ENCODE results near the gene OPCML.

Gene OPCML

DNA sequence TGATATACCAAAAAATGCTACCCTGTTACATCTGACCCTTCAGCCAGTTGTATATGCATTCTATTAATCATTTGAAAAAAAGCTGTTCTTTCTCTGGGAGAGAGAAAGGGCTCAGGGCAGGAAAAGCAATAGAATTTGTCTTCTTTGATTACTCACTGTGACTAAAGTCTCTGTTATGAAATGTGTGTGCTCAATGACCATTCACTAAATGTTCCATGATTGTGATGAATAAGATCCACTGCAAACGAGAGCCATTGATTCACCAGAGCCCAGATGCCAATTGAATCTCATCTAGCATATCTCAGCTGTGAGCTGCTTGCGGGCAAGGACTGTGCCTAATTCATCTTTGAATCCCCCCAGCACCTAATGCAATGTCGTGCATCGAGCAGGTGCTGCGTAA is 184.3 kb downstream of the OPCML start:
- DNase-seq, result no peak

DNA sequence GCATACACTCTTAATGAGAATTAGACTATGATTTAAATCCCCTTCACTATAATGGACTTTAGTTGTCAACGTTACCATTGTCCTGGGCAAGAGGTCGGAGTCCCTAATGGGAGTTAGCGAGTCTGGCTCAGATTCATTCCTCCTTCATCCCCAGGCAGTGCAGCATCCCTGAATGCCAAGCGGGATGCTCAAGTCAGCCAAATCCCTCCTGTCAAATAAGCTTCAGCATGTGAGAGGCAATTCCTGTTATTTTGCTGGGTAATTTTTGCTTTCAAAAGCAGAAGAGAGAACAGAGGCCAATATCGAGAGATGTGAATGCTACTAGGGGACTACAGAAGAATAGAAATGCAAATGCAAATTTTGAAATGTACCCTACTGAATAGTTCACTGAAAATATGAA is 186.2 kb downstream of the OPCML start:
- no peak for DNase-seq

DNA sequence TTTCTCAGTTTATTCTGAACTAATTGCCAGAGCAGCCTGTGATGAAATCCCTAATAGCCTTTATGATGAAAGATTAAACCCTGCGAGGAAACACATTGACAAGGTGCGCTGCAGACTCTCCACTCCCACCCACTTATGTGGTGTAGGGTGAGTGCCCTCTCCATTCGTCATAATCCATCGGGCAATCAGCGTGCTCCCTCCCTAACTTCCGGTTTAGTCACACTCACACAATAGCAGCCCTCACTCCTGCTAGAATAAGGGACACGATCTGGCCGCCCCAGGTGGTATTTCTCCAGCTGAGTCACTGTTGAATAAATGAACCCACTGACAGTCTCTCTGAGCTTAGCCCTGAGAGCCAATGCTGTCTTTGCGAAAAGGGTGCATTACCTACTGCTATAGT is 188.3 kb downstream of the OPCML start:
- DNase-seq, result no peak

DNA sequence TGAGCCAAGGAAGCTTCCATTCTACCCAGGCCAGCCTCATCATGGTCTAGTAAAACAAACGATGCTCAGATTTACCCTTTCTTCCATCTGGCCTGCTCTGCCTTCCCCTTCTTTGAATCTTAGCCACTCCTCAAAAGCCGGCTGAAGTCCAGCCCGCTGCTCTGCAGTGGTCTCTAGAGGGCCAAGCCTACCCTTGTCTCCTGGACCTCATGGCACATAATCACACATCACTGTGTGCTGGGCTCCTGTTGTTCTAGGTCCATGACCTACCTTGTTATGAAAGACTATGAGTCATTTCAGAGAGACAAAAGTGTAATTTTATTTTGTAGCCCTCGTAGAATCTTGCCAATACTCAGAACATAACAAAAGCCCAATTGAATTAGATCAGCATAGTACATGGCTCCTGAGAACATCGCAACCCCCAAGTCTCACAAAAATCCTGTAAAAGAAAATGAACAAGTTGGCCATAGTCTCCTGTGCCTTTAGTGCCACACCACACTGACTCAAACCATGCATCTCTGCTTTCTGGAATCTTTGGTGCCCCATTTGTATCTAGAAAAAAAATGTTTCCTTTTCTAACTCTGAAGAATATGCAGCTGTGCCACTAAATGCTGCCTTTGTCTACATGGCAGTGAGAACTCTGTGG is 192.7 kb downstream of the OPCML start:
- DNase-seq, result no peak

DNA sequence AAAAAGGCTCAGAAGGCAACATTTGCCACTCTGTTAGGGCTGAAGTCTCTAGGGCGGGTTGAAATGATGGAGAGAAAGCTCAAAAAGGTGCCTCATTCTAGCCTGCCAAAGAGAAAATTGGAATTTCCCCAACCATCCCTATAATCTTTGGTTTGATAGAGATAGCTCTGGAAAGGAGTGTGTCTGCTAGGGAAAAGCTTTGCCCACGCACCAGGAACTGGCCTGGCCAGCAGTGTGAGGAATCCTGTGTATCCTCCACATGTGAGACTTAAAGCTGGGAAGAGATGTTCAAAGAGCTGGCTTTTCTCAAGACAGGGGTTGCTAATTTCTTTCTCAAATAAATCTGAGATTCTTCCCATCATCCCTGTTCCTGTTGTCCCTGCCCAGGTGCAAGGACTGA is 193.7 kb downstream of the OPCML start:
- DNase-seq, result no peak

DNA sequence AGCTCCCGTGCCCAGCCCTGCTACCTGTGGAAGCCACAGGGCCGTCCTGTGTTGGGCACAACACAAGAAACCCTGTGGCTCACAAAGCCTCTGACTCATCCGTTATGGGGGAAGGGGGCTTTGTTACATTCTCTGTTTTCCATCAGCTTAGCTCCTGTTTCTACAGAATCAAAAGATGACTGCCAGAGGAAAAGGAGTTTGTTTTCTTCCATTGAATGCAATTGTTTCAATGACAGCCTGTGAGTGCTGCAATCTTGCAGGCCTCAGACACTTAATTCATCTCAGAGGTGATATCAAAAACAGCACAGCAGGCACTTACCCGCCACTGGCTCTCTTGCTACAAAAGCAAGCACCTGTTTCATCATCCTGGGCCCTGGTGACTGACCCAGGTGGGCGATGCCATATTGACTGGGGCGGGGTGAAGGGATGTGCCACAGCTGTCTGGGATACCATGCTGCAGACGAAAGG is 194.3 kb downstream of the OPCML start:
- DNase-seq, result no peak

DNA sequence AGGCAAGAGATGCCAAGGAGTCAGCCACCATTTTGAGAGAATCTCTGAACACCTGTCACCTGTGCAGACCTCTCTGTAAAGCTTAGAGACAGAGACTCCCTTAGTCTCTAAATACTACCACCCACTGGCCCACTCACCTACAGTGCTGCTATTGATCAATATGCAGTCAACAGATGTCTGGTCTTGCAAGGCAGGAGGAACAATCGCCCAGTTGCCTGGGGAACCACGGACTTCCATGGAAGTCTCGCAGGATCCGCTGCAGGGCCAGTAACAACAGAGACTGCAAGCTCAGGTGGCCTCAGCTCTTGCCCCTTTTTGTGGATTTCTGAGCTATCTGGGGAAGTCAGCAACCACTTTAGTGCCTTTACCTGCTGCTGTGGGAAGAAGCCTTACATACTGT is 195.1 kb downstream of the OPCML start:
- no peak for DNase-seq

DNA sequence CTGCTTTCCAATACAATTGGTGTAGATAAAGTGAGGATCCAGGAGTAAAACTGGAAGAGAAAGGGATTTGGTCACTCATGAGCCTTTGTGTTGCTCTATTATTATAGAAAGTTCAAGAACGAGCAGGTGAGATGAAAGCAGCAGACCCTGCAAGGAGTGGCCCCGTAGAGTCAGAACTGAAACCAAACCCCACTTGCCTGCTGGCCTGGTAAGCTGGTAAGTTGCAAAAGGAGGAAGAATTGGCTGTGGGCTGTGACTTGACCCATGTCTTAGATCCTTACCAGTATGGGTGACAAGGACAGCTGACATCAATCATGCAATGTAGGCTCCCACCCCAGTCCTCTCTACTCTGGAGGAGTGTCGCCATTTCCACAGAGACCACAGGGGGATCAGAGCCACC is 201.3 kb downstream of the OPCML start:
- no peak for DNase-seq

DNA sequence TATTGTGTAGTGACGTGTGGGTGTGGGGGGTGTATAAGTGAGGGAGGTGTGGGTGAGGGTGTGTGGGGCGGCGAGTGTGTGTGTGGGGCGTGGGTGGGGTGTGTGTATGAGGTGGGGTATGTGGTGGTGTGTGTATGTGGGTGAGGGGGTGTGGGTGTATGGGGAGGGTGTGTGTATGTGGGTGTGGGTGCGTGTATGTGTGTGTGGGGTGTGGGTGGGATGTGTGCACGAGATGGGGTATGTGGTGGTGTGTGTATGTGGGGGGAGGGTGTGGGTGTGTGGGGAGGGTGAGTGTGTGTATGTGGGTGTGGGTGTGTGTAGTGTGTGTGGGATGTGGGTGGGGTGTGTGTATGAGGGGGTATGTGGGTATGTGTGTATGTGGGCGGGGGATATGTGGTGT is 205.5 kb downstream of the OPCML start:
- DNase-seq, result no peak

DNA sequence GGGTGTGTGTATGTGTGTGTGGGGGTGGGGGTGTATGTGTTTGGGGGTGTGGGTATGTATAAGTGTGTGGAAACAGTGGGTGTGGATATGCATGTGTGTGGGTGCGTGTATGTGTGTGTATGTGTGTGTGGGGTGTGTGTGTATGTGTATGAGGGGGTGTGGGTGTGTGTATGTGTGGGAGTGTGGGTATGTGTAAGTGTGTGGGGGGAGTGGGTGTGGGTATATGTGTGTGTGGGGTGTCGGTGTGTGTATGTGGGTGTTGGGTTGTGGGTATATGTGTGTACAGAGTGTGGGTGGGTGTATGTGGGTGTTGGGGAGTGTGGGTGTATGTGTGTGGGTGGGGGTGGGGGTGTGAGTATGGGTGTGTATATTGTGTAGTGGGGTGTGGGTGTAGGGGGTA is 206.0 kb downstream of the OPCML start:
- DNase-seq, result no peak

DNA sequence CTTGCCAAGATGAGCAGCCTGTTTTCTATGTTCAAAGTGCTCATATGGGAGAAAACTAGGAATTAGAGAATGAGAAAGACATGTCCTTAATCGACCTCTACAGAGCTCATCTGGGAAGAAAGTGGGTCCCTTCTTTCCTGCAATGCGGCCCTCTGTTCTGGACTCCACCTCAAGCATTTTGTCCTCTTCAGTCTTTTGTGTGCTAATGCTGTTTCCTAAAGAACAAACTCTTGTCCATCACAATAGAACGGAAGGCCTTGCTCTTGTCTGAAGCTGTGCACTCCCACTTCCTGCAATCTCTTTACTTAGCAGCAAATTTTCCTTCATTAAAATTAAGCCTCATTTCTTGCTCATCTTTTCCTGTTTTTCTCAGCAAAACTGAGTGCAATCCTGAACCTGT is 206.6 kb downstream of the OPCML start:
- DNase-seq, result no peak

DNA sequence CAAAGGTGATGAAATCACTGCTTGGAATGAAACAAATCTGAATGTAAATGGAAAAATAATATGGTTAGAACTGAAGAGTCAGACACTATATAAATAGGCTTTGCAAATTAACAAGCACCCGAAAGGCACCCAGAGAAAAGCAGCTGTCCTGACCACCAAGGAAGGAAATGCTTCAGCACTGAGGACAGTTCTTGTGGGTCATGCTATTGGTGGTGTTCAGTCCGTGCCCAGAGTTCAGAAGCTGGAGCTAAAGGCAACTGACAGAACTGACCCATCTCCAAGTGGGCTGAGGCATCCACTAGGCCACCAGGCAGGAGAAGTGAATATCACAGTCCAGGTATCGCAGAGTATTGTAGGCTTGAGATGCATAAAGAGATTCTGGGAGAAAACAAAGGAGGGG is 208.9 kb downstream of the OPCML start:
- DNase-seq, result no peak

DNA sequence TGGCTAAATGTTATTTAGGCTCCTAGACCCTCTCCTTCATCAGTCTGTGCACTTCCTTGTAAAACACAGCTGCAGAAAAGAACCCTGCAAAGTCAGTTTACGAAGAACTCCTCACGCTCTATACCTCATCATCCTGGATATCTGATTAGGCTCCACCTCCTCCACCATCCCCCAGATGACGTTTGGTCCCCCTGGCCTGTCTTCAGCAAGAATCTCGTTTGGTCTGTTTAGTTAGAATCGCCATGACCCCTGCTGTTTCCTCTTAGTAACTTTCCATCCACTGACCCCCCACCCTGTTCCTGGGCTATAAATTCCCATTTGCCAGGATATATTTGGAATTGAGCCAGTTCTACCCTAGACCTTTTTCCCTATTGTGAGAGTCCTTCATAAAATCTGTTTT is 214.1 kb downstream of the OPCML start:
- no peak for DNase-seq

DNA sequence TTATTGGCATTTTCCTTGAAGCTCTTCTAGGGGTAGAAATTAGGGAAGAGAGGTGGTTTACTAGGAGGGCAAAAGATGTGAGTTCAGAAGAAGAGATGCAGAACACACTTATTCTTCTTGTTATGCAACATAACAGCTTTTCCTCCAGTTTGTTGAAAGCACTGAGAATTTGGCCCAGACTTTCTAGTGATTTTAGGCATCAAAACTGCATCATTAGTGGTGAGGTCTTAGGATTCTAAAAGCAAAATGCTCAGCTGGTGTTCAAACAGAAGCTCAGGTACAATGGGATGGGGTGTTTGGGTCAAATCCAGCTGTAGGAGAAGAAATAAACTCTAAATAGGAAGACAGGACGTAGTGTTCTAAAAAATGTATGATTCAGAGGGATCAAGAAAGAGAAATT is 221.1 kb downstream of the OPCML start:
- DNase-seq, result no peak

DNA sequence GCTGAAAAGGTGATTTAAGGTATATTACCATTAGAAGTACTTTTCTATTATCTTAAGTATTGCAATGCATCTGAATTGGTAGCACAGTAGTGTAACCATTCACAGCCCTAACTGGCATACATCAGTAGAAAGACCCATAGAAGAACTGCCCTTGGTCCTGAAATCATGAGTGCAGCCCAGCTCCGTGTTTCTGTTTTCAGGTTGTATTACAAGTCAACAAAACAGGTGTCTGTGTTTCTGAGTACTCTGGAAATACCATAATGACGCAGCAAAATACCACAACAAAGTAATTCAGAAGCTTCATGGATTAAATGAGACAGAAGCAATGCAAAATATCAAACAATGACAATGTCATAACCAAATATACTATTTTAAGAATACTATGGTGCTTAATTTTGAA is 226.3 kb downstream of the OPCML start:
- DNase-seq, result no peak

DNA sequence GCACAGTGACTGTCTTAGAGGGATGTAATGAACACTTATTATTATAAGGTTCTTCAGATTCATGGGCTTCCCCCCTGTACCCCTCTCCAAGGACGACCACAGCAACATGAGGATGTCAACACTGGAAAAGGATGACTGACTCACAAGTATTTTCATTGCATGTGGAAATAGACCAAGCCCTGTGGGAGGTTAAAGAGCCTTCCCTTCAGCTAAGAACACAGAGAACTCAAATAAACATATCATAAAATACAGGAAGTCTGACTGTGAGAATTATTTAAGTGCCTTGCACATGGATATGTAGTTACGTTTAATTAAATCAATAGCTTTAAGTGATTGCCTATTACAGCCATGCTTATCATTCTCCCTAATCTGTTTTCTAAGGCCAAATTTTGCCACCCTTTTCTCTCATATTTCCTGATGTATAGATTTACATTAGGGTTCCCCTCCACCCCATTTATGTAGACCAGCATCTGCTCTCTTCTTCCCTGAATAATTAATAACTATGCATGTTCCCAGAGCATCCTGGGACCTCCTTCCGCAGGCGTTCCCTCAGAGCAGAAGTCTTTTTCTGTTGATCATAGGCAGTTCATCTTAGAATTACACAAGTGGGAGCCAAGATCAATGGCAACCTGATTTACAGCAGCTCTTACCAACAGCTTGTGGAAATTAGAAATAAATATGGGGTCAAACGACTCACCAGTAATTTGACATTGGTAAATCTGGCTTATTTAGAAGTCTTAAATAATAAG is 226.9 kb downstream of the OPCML start:
- DNase-seq, result no peak

DNA sequence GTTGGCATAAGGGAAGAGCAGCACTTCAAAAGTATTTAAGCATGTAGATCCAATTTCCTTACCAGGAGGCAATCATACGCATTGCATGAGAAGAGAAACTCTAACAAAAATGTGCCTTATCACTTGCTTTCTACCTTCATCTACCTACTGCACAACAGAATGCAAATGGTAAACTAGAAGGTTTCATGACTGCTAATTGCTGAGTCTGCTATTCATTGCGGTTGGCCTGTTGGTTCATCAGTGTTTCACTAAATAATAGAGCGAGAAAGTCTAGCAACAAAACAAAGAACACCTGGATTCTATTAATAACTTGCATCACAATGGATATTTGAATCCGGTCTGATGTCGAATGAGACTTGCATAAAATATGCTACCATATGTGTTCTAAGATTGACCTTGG is 229.0 kb downstream of the OPCML start:
- no peak for DNase-seq

DNA sequence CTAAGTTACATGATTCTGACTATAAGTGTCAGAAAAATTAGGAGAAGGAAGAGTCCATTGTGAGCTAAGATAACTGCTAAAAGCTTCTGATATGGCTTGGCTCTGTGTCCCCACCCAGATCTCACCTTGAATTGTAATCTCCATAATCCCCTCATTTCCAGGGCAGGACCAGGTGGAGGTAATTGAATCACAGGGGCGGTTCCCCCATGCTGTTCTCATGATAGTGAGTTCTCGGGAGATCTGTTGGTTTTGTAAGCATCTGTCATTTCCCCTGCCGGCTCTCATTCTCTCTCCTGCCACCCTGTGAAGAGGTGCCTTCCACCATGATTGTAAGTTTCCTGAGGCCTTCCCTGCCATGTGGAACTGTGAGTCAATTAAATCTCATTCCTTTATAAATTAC is 230.2 kb downstream of the OPCML start:
- no peak for DNase-seq

DNA sequence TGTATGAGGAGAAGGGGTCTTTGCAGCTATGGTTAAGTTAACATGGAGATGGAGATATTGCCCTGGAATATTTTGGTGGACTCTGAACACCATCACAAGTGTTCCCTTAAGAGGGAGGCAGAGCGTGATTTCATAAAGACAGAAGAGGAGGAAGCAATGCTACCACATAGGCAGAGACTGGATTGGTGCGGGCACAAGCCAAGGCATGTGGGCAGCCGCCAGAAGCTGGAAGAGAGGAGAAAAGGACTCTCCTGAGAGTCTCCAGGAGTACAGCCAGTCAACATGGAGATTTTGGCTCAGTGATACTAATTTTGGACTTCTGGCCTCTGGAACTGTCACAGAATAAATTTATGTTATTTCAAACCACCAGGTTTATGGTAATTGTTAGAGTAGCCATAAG is 231.6 kb downstream of the OPCML start:
- DNase-seq, result no peak

DNA sequence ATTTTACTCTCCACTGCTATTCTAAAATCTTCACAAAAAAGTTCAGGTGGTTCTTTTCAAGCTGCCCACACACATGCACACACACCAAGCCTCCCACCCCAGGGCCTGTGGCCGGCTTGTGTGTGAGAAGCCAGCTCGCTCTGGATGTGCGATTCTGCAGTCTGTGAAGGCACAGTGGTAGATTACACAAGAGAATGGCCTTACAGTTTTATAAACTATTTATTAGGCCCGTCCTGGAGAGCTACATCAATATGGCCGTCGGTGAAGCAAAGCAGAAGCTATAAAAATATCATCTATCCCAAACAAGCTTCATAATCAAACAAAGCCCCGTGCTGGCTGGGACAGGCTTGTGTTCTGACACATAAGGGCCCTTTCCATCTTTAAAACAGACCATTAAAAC is 240.5 kb downstream of the OPCML start:
- DNase-seq, result no peak

DNA sequence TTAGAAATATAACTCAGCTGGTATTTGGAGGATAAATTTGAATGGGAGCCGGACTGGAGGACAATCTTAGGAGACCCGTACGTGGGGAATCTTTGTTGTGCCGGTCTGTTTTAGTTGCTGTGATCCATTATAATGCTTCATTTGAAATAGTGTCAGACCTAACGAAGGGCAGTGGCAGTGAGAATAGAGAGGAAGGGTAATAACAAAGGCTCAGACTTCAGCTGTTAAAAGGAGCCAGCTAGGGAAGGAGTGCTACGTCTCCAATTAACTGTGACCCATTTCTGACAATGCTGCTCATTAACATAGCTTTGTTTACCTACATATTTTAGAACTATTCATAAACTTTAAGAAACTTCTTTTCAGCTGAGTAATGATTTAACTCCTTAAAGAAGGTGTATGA is 246.9 kb downstream of the OPCML start:
- no peak for DNase-seq

DNA sequence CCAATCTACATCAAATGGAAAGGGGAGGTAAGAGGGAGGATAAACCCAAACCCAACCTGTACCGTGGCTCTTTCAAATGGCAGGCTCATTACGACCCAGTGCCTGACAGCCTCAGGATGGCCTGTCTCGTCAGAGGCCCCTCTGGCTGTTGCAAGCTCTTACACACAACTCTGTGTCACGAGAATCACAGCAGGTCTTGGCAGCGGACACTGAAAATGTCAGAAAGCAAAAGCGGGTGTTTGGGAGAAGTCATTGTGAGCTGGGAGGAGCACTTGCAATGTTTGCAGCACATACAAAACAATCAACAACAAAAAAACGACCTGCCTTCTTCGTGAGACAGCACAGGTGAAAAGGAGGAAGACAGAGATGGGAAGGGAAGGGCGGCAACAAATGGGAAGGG is 248.1 kb downstream of the OPCML start:
- DNase-seq, result no peak

DNA sequence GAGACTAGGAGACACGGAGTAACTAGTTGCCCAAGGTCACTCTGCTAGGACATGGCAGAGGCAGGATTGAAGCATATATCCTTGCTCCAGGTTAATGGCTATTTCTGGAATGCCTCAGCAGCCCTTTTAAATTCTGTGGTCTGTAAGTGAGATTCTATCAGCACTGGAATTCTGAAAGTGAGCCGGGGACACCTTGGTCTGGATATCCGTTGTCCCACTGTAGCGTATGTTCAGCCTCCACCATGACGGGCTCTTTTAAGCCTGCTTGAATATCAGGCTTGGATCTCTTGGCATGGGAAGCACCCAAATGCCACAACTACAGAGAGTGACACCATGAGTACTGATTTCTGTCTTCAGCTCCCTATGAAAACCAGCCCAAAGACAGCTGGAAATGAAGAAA is 254.4 kb downstream of the OPCML start:
- no peak for DNase-seq

DNA sequence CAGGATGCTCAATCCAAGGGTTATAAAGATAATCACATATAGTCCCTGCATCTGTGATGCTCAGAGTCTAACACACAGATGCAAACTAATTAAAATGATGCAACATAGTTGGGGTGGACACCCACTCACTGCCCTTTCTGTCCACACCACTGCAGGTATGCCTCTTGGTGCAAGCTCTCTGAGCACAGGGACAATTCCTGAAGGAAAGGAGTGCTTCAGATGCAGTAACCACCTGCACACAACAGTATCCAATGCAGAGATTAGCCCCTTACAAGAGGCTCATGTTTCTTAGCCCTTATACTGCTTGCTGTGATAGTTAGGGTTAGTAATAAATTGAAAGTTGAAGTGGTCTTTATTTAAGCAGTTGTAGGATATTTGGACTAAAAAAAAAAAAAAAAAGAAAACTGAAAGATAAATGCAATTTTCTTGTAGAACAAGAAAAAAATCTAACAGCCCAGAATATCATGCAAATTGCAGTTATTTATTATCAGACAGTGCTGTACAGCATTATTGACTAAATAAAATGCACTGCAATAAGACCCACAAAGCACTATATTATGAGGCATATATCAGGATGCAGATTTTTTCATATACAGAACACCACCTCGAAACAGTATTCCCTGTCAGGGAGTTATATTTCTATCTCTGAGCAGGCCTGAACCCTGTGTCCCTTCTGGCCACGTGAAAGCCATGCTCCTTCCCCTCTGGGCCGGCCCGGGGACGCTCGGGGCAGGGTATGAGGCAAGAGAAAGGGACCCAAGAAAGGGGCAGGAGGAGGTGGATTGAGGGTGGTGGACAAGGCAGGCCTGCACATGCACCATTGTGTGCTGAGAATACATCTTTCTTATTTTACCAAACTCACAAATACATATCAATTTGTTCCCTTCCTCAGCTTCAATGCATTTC is 260.2 kb downstream of the OPCML start:
- no peak for DNase-seq

All from NCI-H446 (cell line).